ENCODE measurements around the gene ILKAP.

The ILKAP gene

DNA sequence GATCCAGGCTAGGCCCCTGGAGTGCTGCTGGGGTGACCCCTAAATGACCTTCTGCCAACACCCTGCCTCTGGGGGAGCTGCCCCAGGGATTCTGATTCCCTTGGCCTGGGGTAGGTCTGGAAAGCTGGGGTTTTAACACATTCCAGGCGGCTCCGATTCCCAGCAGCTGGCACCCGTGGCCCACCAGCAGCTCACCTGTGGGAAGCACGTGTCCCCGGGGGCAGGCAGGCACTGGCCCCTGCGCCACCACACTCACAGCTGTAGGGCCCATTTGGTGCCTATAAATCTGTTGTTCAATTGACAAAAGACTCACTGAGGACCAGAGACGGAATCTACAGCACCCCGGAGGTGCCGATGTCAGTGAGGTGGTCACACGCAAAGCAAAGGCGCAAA lies 69.1 kb downstream of the ILKAP start:
- no peak overlapping the region for H3K4me3 ChIP-seq (ENCODE audit: low read depth in 1 of 2, low read length in 2 of 2)
- H3K27me3 ChIP-seq (ENCODE audit: control insufficient read depth in 1 of 2, insufficient read depth in 2 of 2, low read length in 2 of 2), result no peaks in the 10 kb centered on the region
- H3K9me3 ChIP-seq (ENCODE audit: low read length), result no peaks in the 10 kb centered on the region
- peaks cover 12% of the 10 kb centered on the region for H3K4me1 ChIP-seq (ENCODE audit: insufficient read depth, low read length)
- H3K27ac ChIP-seq (ENCODE audit: low read depth, low read length), result no peak overlapping the region
- no peak overlapping the region for H3K9ac ChIP-seq (ENCODE audit: low read length)
- H3K36me3 ChIP-seq (ENCODE audit: insufficient read depth, low read length), result no peaks in the 10 kb centered on the region

DNA sequence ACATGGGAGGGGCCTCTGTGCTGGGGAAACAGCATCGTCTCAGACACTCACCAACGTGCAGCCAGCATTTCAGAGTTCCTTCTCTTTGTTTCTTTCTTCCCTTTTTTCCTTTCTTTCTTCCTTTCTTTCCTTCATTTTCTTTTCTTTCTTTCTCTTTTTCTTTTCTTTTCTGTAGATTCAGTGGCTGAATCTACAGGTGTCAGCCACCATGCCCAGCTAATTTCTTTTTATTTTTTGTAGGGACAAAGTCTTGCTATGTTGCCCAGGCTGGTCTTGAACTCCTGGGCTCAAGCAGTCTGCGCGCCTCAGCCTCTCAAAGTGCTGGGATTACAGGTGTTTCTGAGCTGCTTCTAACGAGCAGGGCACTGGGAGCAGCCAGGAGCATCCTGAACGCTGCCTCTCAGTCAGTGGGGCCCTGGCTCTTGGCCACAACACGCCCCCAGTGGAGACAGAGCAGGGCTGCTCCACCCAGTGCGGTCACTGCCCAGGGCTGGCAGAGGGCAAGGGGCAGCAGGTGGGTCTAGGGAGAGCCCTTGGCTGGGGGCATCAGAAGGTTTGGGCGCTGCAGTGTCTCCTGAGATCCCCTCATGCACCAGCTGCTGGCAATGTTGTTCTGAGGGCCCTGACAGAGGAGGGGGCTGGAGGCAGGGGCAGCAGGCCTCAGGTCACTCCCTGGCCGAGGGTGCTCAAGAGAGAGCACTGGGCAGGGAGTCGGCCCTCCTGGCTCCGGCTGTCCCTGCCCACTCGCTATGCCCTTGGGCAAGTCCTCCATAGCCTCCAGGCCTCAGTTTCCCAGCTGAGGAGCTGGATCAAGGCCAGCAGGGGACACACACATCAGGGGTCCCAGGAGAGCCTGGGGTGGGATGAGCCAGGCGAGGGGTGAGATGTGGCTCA lies 69.7 kb downstream of the ILKAP start:
- Histone ChIP-seq H3K9ac (ENCODE audit: low read length) (no peak overlapping the region), H3K9me3 (ENCODE audit: low read length) (no peaks in the 10 kb centered on the region), H3K27me3 (ENCODE audit: control insufficient read depth in 1 of 2, insufficient read depth in 2 of 2, low read length in 2 of 2) (no peaks in the 10 kb centered on the region), H3K4me3 (ENCODE audit: low read depth in 1 of 2, low read length in 2 of 2) (no peak overlapping the region), H3K36me3 (ENCODE audit: insufficient read depth, low read length) (no peaks in the 10 kb centered on the region), H3K27ac (ENCODE audit: low read depth, low read length) (no peak overlapping the region), H3K4me1 (ENCODE audit: insufficient read depth, low read length) (peaks cover 12% of the 10 kb centered on the region)

DNA sequence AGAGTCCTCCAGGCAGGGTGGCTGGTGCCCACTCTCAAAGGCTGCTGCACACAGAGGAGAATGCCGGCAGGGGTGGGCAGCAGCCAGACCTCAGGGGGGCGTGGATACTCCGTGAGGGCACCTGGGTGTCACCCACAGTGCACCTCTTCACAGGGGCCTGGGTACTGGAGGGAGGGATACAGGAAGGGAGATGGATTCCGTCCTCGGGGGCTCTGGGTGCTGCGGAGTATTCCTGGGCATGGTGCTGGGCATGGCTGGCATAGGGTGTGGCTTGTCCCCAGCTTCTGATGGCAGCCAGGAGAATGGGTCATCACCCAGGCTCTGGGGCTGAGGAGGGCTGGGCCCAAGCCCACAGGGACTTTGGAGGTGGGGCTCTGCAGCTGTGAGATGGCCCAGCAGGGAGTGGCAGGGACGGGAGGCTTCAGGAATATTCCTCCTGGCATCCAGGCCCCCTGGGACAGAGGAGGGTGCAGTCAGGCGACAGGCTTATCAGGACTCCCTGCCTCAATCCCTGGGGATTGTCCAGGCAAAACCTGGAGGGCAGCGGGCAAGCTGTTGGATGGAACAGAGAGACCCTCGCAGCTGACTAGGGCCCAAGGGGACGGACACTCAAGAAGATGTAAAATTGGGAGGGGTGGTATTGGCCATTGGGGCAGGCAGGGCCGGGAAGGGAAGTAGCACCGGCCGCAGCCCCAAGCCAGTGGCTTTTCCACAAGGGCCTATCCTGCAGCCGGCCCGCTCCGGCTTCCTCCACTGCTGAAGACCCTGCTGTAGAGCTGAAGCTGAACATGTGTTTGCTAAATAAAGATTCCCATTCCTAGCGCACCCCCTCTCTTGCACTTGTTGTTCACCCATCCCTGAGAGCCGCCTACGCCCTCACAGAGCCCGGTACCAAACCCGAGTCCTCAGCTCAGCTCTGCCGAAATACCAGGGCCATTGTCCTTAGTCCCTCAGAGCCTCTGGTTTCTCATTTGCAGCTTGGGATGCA lies 70.7 kb downstream of the ILKAP start:
- H3K9me3 ChIP-seq (ENCODE audit: low read length), result no peaks in the 10 kb centered on the region
- H3K4me3 ChIP-seq (ENCODE audit: low read depth in 1 of 2, low read length in 2 of 2), result no peak overlapping the region
- H3K4me1 ChIP-seq (ENCODE audit: insufficient read depth, low read length), result peaks cover 3% of the 10 kb centered on the region
- no peaks in the 10 kb centered on the region for H3K36me3 ChIP-seq (ENCODE audit: insufficient read depth, low read length)
- no peak overlapping the region for H3K9ac ChIP-seq (ENCODE audit: low read length)
- H3K27ac ChIP-seq (ENCODE audit: low read depth, low read length), result no peak overlapping the region
- H3K27me3 ChIP-seq (ENCODE audit: control insufficient read depth in 1 of 2, insufficient read depth in 2 of 2, low read length in 2 of 2), result no peaks in the 10 kb centered on the region

DNA sequence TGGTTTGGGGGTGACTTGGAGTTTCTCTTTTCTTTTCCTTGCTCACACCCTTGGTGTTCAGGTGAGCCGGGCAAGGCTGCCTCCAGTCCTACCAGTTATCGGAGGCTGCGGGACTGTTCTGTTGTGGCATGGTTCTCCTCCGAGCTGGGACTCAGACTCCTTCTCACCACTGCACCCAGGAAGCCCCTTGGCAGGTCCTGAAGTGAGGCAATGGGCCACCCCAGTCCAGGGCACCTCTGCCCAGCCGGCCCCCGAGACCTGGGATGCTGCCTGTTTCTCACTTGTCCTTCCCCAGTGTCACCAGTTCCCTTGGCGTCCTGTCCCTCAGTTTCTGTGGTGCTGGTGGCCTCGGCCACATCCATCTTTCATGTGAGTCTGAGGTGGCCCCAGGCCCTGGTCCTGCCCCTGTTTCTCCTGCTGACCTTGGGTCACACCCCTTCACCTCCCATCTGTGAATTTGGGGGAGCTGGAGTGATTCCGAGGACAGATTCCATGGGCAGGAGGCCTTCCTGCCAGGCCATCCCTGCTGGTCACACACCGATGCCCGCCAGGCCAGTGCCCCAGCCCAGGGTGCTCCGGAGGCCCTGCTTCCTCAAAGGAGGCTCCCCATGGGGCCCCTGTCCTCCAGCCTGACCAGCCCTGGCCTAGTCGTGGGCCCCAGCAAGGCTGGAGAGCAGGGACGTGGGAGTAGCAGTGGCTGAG lies 71.6 kb downstream of the ILKAP start:
- Histone ChIP-seq H3K4me3 (ENCODE audit: low read depth in 1 of 2, low read length in 2 of 2) (no peak overlapping the region), H3K36me3 (ENCODE audit: insufficient read depth, low read length) (no peaks in the 10 kb centered on the region), H3K27ac (ENCODE audit: low read depth, low read length) (no peak overlapping the region), H3K9ac (ENCODE audit: low read length) (no peak overlapping the region), H3K27me3 (ENCODE audit: control insufficient read depth in 1 of 2, insufficient read depth in 2 of 2, low read length in 2 of 2) (no peaks in the 10 kb centered on the region), H3K9me3 (ENCODE audit: low read length) (no peaks in the 10 kb centered on the region), H3K4me1 (ENCODE audit: insufficient read depth, low read length) (no peaks in the 10 kb centered on the region)

DNA sequence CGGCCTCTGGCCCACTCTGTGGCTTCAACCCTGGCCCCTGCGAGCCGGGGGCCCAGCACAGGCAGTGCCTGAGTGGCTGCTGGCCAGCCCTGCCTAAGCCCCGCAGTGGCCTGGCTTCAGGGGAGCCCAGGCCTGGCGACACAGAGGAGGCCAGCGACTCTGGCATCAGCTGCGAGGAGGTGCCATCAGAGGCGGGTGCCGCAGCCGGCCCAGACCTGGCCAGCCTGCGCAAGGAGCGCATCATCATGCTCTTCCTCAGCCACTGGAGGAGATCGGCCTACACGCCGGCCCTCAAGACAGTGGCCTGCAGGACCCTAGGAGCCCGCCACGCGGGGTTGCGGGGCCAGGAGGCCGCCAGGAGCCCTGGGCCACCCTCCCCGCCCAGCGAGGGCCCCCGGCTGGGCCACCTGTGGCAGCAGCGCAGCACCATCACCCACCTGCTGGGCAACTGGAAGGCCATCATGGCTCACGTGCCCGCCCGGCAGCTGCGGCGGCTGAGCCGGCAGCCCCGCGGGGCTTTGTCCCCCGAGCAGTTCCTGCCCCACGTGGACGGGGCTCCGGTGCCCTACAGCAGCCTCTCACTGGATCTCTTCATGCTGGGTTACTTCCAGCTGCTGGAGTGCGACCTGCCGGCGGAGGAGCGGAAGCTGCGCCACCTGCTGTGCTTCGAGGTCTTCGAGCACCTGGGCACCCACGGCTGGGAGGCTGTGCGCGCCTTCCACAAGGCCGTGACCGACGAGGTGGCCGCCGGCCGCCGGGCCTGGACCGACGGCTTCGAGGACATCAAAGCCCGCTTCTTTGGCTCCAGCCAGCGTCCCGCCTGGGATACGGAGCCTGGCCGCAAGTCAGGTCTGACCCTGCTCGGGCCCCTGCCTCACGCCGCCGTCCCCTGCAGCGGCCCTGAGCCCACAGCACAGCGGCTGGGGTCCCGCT lies 72.5 kb downstream of the ILKAP start:
- no peaks in the 10 kb centered on the region for H3K27me3 ChIP-seq (ENCODE audit: control insufficient read depth in 1 of 2, insufficient read depth in 2 of 2, low read length in 2 of 2)

DNA sequence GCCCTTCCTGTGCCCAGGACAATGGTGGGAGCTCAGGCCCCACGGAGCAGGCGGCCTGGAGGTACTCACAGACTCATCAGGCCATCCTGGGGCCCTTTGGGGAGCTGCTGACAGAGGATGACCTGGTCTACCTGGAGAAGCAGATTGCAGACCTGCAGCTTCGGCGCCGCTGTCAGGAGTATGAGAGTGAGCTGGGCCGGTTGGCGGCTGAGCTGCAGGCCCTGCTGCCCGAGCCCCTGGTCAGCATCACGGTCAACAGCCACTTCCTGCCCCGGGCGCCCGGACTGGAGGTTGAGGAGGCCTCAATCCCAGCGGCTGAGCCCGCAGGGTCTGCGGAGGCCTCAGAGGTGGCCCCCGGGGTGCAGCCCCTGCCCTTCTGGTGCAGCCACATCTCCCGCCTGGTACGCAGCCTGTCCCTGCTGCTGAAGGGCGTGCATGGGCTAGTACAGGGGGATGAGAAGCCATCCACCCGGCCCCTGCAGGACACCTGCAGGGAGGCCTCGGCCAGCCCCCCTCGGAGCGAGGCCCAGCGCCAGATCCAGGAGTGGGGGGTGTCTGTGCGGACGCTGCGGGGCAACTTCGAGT lies 73.3 kb downstream of the ILKAP start:
- Histone ChIP-seq H3K27me3 (ENCODE audit: control insufficient read depth in 1 of 2, insufficient read depth in 2 of 2, low read length in 2 of 2) (no peaks in the 10 kb centered on the region), H3K9me3 (ENCODE audit: low read length) (no peaks in the 10 kb centered on the region), H3K36me3 (ENCODE audit: insufficient read depth, low read length) (no peaks in the 10 kb centered on the region), H3K9ac (ENCODE audit: low read length) (no peak overlapping the region), H3K27ac (ENCODE audit: low read depth, low read length) (no peak overlapping the region), H3K4me1 (ENCODE audit: insufficient read depth, low read length) (no peaks in the 10 kb centered on the region), H3K4me3 (ENCODE audit: low read depth in 1 of 2, low read length in 2 of 2) (no peak overlapping the region)

More for the DNA sequence above, 72.5 kb downstream of the ILKAP start:
- Histone ChIP-seq H3K4me1 (ENCODE audit: insufficient read depth, low read length) (no peaks in the 10 kb centered on the region), H3K27ac (ENCODE audit: low read depth, low read length) (no peak overlapping the region), H3K36me3 (ENCODE audit: insufficient read depth, low read length) (no peaks in the 10 kb centered on the region), H3K4me3 (ENCODE audit: low read depth in 1 of 2, low read length in 2 of 2) (no peak overlapping the region), H3K9me3 (ENCODE audit: low read length) (no peaks in the 10 kb centered on the region), H3K9ac (ENCODE audit: low read length) (no peak overlapping the region)

DNA sequence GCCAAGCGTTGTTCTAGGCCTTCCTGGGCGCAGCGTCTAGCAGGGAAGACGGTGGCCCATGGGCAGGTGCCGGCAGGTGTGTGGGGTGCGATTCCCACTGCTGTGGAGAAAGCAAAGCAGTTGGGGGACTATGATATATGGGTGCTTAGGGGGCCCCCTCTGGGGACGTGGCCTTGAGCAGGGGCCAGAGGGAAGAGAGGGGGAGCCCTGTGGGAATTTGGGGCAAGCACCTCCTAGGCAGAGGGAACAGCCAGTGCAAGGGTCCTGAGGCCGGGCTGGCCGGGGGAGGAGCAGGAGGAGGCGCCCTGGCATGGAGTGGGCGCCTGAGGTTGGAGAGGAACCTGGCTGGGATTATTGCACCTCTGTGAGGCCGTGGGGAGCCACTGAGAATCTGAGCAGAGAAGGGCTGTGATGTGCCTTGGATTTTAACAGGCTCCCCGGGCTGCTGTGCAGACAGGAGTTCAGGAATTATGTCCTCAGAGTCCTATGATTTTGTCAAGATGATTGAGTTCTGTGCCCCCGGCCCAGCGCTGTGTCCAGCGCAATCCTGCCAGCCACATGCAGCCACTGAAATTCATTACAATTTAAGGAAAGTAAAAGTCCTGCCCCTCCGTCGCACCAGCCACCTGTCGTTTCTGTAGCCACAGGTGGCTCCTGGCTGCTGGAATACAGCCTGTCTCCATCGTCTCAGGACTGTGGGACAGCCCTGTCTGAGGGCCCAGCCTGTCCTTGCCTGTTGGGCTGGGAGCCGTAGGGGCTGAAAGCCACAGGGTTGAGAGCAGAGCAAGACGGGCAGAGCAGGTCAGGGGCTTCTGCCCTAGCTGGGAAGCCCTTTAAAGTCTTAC lies 74.1 kb downstream of the ILKAP start:
- Histone ChIP-seq H3K4me1 (ENCODE audit: insufficient read depth, low read length) (no peaks in the 10 kb centered on the region), H3K9me3 (ENCODE audit: low read length) (no peaks in the 10 kb centered on the region), H3K36me3 (ENCODE audit: insufficient read depth, low read length) (no peaks in the 10 kb centered on the region), H3K9ac (ENCODE audit: low read length) (no peak overlapping the region), H3K27me3 (ENCODE audit: control insufficient read depth in 1 of 2, insufficient read depth in 2 of 2, low read length in 2 of 2) (no peaks in the 10 kb centered on the region), H3K4me3 (ENCODE audit: low read depth in 1 of 2, low read length in 2 of 2) (no peak overlapping the region), H3K27ac (ENCODE audit: low read depth, low read length) (no peak overlapping the region)

DNA sequence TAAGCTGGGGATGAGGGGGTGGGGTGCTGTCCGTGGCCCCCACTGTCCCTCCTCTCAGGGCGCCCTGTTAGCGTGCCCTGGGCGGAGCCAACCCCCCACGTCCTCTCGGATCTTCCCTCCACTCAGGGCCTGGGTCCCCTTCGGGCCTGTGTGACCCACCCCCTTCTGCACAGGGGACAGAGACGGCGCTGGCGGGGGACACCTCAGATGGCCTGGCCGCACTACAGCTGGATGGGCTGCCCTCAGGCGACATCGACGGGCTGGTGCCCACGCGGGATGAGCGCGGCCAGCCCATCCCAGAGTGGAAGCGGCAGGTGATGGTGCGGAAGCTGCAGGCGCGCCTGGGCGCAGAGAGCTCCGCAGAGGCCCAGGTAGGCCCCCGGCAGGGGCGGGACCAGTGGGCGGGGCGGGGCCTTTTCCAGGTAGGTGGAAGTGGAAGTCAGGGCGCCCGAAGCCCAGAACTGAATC lies 74.9 kb downstream of the ILKAP start:
- no peak overlapping the region for H3K4me3 ChIP-seq (ENCODE audit: low read depth in 1 of 2, low read length in 2 of 2)
- no peaks in the 10 kb centered on the region for H3K9me3 ChIP-seq (ENCODE audit: low read length)
- H3K9ac ChIP-seq (ENCODE audit: low read length), result no peak overlapping the region
- no peaks in the 10 kb centered on the region for H3K4me1 ChIP-seq (ENCODE audit: insufficient read depth, low read length)
- no peaks in the 10 kb centered on the region for H3K27me3 ChIP-seq (ENCODE audit: control insufficient read depth in 1 of 2, insufficient read depth in 2 of 2, low read length in 2 of 2)
- H3K27ac ChIP-seq (ENCODE audit: low read depth, low read length), result peak overlapping the region; percentile 4
- no peaks in the 10 kb centered on the region for H3K36me3 ChIP-seq (ENCODE audit: insufficient read depth, low read length)

DNA sequence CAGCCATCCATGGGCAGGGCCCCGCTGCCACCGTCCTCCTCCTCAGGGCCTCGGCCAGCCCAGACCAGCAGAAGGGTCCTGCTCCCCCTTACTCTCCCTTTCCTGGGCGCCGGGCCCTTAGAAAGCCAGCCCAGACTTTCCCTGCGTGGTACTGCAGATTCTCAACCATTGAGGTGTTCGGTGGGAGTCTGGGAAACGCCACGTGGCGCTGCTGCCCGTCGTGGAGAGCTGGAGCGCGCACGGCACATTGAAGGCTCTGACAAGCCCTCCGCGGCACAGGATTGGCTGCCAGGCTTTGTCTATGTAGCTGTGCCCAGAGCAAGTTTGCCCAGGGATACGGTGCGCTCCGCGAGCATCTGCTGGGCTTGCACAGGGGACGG lies 75.4 kb downstream of the ILKAP start:
- H3K4me3 ChIP-seq (ENCODE audit: low read depth in 1 of 2, low read length in 2 of 2), result peak overlapping the region in 1 of 2 donors; percentile 47
- H3K9ac ChIP-seq (ENCODE audit: low read length), result no peak overlapping the region
- H3K36me3 ChIP-seq (ENCODE audit: insufficient read depth, low read length), result no peaks in the 10 kb centered on the region
- H3K9me3 ChIP-seq (ENCODE audit: low read length), result no peaks in the 10 kb centered on the region
- no peaks in the 10 kb centered on the region for H3K27me3 ChIP-seq (ENCODE audit: control insufficient read depth in 1 of 2, insufficient read depth in 2 of 2, low read length in 2 of 2)
- H3K4me1 ChIP-seq (ENCODE audit: insufficient read depth, low read length), result no peaks in the 10 kb centered on the region
- H3K27ac ChIP-seq (ENCODE audit: low read depth, low read length), result peak overlapping the region; percentile 4

All from muscle layer of colon (tissue), 2 donors.